HepG2 (cell line): ENCODE results near the gene TMPO. TPM values are rescaled to one million over a fixed set of nuclear protein-coding genes. Genes with fewer than 3 reads are reported as not detected.
"Not testable (repeated sequence)": the region's sequence is repeated elsewhere in the genome, so short reads cannot be mapped to it uniquely, and the experiment has no call there.

Source experiments
- ATAC-seq: fragments of 200-7000 bp; cut with Tn5 transposase; 3 replicates; pipeline ENCODE4 v1.9.1; 2020; ENCODE audit warnings: mild to moderate bottlenecking, moderate library complexity
- BruUV-seq: library from RNA; stranded (reverse); fragments of 400-500 nt; replicated peaks from 2 replicates; lab custom pipeline; 2021; lab: Mats Ljungman, UMichigan
- CTCF ChIA-PET: fragments of 300-600 bp; formaldehyde crosslinking; extraction: SDS; loops from one replicate; lab custom pipeline; 2021; ENCODE audit warnings: low total read pairs, inconsistent platforms, low intra/inter-chr PET ratio; lab: Yijun Ruan, JAX
- POLR2A ChIA-PET: fragments of 350-600 bp; sonication (Branson Sonifier 250); formaldehyde crosslinking; loops from one replicate; lab custom pipeline; 2020; ENCODE audit warnings: antibody characterized with exemption, inconsistent platforms; lab: Yijun Ruan, JAX
- DNase-seq: peaks from one replicate; pipeline ENCODE4 v3.0.0-alpha.2; 2015; ENCODE audit warnings: low spot score
- FAIRE-seq: peaks from 3 replicates; lab custom pipeline; 2011; peaks lifted over from hg19 to GRCh38; lab: Jason Lieb, UNC
- H2AFZ ChIP-seq: one replicate; pipeline ENCODE4 v1.6.1; 2011; ENCODE audit warnings: low read length, inconsistent platforms
- H3K27ac ChIP-seq: fragments of 300-600 bp; 3 replicates; pipeline ENCODE4 v1.8.0; 2011; ENCODE audit warnings: mixed run types, mild to moderate bottlenecking, mixed read lengths, low read length, inconsistent platforms; ENCODE audit not compliant: insufficient read depth; ENCODE audit errors: extremely low read length
- H3K27me3 ChIP-seq, 2 experiments: fragments of 200-600 bp in 1 of 2; 2 replicates in 1 of 2; 3 replicates in 1 of 2; pipeline versions ENCODE4 v1.6.0 to v1.8.0; 2011; ENCODE audit warnings: low read length in 2 of 2, mild to moderate bottlenecking in 2 of 2, moderate library complexity in 2 of 2, inconsistent platforms in 1 of 2; ENCODE audit not compliant: insufficient read depth in 2 of 2, control insufficient read depth in 1 of 2
- H3K36me3 ChIP-seq, 2 experiments: fragments of 200-600 bp in 1 of 2; replicated peaks in 1 of 2; 2 replicates in 1 of 2; 3 replicates in 1 of 2; pipeline versions ENCODE4 v1.5.1 to v1.8.0; 2011; ENCODE audit warnings: low read length in 2 of 2, inconsistent platforms in 1 of 2; ENCODE audit not compliant: insufficient read depth in 2 of 2, control insufficient read depth in 1 of 2
- H3K4me1 ChIP-seq: 2 replicates; pipeline ENCODE4 v1.5.1; 2012; ENCODE audit warnings: low read length, inconsistent platforms; ENCODE audit not compliant: insufficient read depth
- H3K4me2 ChIP-seq: 2 replicates; pipeline ENCODE4 v1.6.0; 2011; ENCODE audit warnings: low read depth, low read length, inconsistent platforms
- H3K4me3 ChIP-seq, 3 experiments: fragments of 200-600 bp in 1 of 3; sonication (generic), shearing (Covaris generic) in 1 of 3; replicated peaks in 1 of 3; 2 replicates each; pipeline ENCODE4 v1.5.1; 2011 to 2016; ENCODE audit warnings: low read length in 3 of 3, inconsistent platforms in 2 of 3, low read depth in 2 of 3, mild to moderate bottlenecking in 2 of 3, control low read depth in 1 of 3, mixed read lengths in 1 of 3; ENCODE audit not compliant: insufficient read depth in 1 of 3
- H3K79me2 ChIP-seq: one replicate; pipeline ENCODE4 v1.6.1; 2011; ENCODE audit warnings: low read length, inconsistent platforms; ENCODE audit not compliant: insufficient read depth
- H3K9ac ChIP-seq: 2 replicates; pipeline ENCODE4 v1.6.0; 2011; ENCODE audit warnings: mild to moderate bottlenecking, low read depth, low read length, inconsistent platforms; ENCODE audit not compliant: insufficient read depth
- H3K9me3 ChIP-seq: 2 replicates; pipeline ENCODE4 v1.5.1; 2012; ENCODE audit warnings: mild to moderate bottlenecking, low read length
- H4K20me1 ChIP-seq: 2 replicates; pipeline ENCODE4 v1.6.0; 2011; ENCODE audit warnings: inconsistent platforms, mild to moderate bottlenecking, low read length, moderate library complexity; ENCODE audit not compliant: insufficient read depth
- BCLAF1 ChIP-seq: fragments of 450-650 bp; IDR thresholded peaks from 2 replicates; pipeline ENCODE4 v1.6.1; 2017; ENCODE audit warnings: mild to moderate bottlenecking
- FOXA3 ChIP-seq: IDR thresholded peaks from 2 replicates; pipeline ENCODE4 v1.6.1; 2016; ENCODE audit warnings: missing genetic modification reagents, missing compliant biosample characterization
- KLF15 ChIP-seq: sonication (generic); formaldehyde crosslinking; IDR thresholded peaks from 2 replicates; pipeline ENCODE4 v1.8.1; 2023; ENCODE audit warnings: borderline replicate concordance, mild to moderate bottlenecking, inconsistent platforms, missing genetic modification reagents, mixed read lengths
- SOX6 ChIP-seq, 2 experiments: fragments of 450-650 bp in 1 of 2; sonication (generic) in 1 of 2; formaldehyde crosslinking in 1 of 2; IDR thresholded peaks; 2 replicates each; pipeline versions ENCODE4 v1.4.0 to v1.6.1; 2017 to 2020; ENCODE audit warnings: antibody characterized with exemption in 1 of 2, mild to moderate bottlenecking in 1 of 2, missing genetic modification reagents in 1 of 2
- YEATS2 ChIP-seq: sonication (generic); formaldehyde crosslinking; IDR thresholded peaks from 2 replicates; pipeline ENCODE4 v1.4.0; 2020; ENCODE audit warnings: missing genetic modification reagents, borderline replicate concordance
- ZNF329 ChIP-seq: sonication (generic); formaldehyde crosslinking; IDR thresholded peaks from 2 replicates; pipeline ENCODE4 v1.9.0; 2021; ENCODE audit warnings: low read depth, mild to moderate bottlenecking, missing genetic modification reagents
- ZNF543 ChIP-seq: sonication (generic); formaldehyde crosslinking; IDR thresholded peaks from 2 replicates; pipeline ENCODE4 v1.4.0; 2020; ENCODE audit warnings: mild to moderate bottlenecking, missing genetic modification reagents
- ZNF577 ChIP-seq: sonication (generic); formaldehyde crosslinking; IDR thresholded peaks from 2 replicates; pipeline ENCODE4 v1.4.0; 2020; ENCODE audit warnings: mild to moderate bottlenecking, low read depth, missing genetic modification reagents, borderline replicate concordance
- ZNF609 ChIP-seq: sonication (generic); formaldehyde crosslinking; IDR thresholded peaks from 2 replicates; pipeline ENCODE4 v1.4.0; 2020; ENCODE audit warnings: mild to moderate bottlenecking, missing genetic modification reagents, borderline replicate concordance
- ZSCAN21 ChIP-seq: sonication (generic); formaldehyde crosslinking; IDR thresholded peaks from 2 replicates; pipeline ENCODE4 v1.8.0; 2022; ENCODE audit warnings: mild to moderate bottlenecking, missing genetic modification reagents, moderate library complexity, borderline replicate concordance
- WGBS: methylation state at CpG from one replicate; pipeline ENCODE4 v1.1.6; 2017; ENCODE audit warnings: low lambda C conversion rate; 5-methylcytosine and 5-hydroxymethylcytosine counted together
- in situ Hi-C: cut with HindIII; loops from 2 replicates; pipeline ENCODE4 v1.10.0; 2017; ENCODE audit warnings: low pct_unique_long_range_greater_than_20kb; ENCODE audit not compliant: extremely low pct_ligation_motif_present
- intact Hi-C: fragments of 100-400 bp; cut with micrococcal nuclease; formaldehyde crosslinking; loops from one replicate; pipeline ENCODE4 v1.10.0; 2022; ENCODE audit not compliant: unreplicated experiment
- polyA plus RNA-seq, 8 experiments: library from polyadenylated mRNA; depleted of rRNA in 3 of 8; stranded (reverse) in 7 of 8; unstranded in 1 of 8; fragments of >200 nt; fragmentation: Illumina TruSeq in 4 of 8; extraction: Trizol in 4 of 8; gene quantifications; 2 replicates each; pipeline versions ENCODE4 v1.2.1 to v1.2.3, GENCODE V29; 2011 to 2016; ENCODE audit warnings: low read depth in 4 of 8, missing spikeins in 1 of 8, mixed read lengths in 1 of 8; ENCODE audit not compliant: insufficient read depth in 1 of 8
- total RNA-seq, 5 experiments: library from RNA; depleted of rRNA; stranded (reverse); fragments of >200 nt; fragmentation: Illumina TruSeq; extraction: Trizol; gene quantifications; 2 replicates each; pipeline ENCODE4 v1.2.3, GENCODE V29; 2016; ENCODE audit warnings: low read depth in 1 of 5

Gene TMPO
- total and polyA plus RNA-seq, 2 of the 13 experiments (the other 11 are each of a cell fraction or from before 2014, with no cell fraction given), result 24.2 to 167 TPM

- H3K27ac ChIP-seq, H3K27me3 ChIP-seq, FAIRE-seq, H3K9me3 ChIP-seq, BruUV-seq, POLR2A ChIA-PET, ATAC-seq, H3K79me2 ChIP-seq, DNase-seq, H3K9ac ChIP-seq, H3K4me3 ChIP-seq, in situ Hi-C loops, H2AFZ ChIP-seq, intact Hi-C loops, CTCF ChIA-PET, H3K4me1 ChIP-seq, H3K4me2 ChIP-seq, H3K36me3 ChIP-seq, H4K20me1 ChIP-seq: not testable (repeated sequence)
- WGBS, result 58% methylated on average over 4 of the region's 4 CpGs
Measured at GRCh38 chr12:98558097-98558496, 42.7 kb downstream of the TMPO start.

- intact Hi-C loops, result no loop called here
- BruUV-seq, result no TSS peak
- H3K4me2 ChIP-seq, result peak overlapping the region; percentile 3; the same call in 1 of the 2 replicates
- in situ Hi-C loops, result no loop called here
- no peaks in the 10 kb centered on the region for H3K79me2 ChIP-seq
- ATAC-seq (peak; percentile 84), DNase-seq (peak; percentile 60), FAIRE-seq (peak; percentile 30)
- no peak overlapping the region for H3K9ac ChIP-seq
- peaks cover 8% of the 10 kb centered on the region for H3K4me1 ChIP-seq
- H2AFZ ChIP-seq, result no peak overlapping the region
- H3K36me3 ChIP-seq, result no peaks in the 10 kb centered on the region
- H4K20me1 ChIP-seq, result no peaks in the 10 kb centered on the region
- CTCF ChIA-PET, result no interaction called here
- no peaks in the 10 kb centered on the region for H3K9me3 ChIP-seq
- no peaks in the 10 kb centered on the region for H3K27me3 ChIP-seq
- POLR2A ChIA-PET, result no interaction called here
- H3K4me3 ChIP-seq, result no peak overlapping the region
- 0% methylated on average over 1 of the region's 1 CpG for WGBS
- H3K27ac ChIP-seq, result no peak overlapping the region
- TF ChIP-seq ZNF543 (CRISPR knock-in tag), result no peak
- 0 out of 2 replicates have a peak, but pooled peaks have one; percentile 19 for TF ChIP-seq FOXA3
- TF ChIP-seq ZNF329, result no peak
- TF ChIP-seq BCLAF1, result no peak
- no peak for TF ChIP-seq ZNF577 (CRISPR knock-in tag)
- TF ChIP-seq ZSCAN21 (CRISPR knock-in tag), result no peak
- TF ChIP-seq YEATS2 (CRISPR knock-in tag), result no peak
- no peak for TF ChIP-seq SOX6 (IDR thresholded peaks at IDR 0.05)
- peak; percentile 65 for TF ChIP-seq SOX6 (CRISPR knock-in tag; IDR thresholded peaks at IDR 0.05)
- no peak for TF ChIP-seq ZNF609 (CRISPR knock-in tag)
- no peak for TF ChIP-seq KLF15
Measured at GRCh38 chr12:98559666-98560065, 44.3 kb downstream of the TMPO start.
